Measurements from ENCODE around the gene CCR3. TPM values are rescaled to one million over a fixed set of nuclear protein-coding genes. Genes with fewer than 3 reads are reported as not detected.

CCR3 gene
- total RNA-seq, 2 donors from 2014 or later: not detected

GRCh38 chr3:46215810-46216414, 26.3 kb upstream of the CCR3 start:
- no peak for ATAC-seq
- DNase-seq: no peak
- intact Hi-C loops (cut with DNase I): no loop called here

- no peak for DNase-seq
- ATAC-seq: no peak
- intact Hi-C loops (cut with DNase I): no loop called here
Observed at GRCh38 chr3:46218196-46218709, 24.0 kb upstream of the CCR3 start.

GRCh38 chr3:46221391-46221790, 20.9 kb upstream of the CCR3 start:
- ATAC-seq (peak in 1 of 2 donors; percentile 37), DNase-seq (no peak)
- intact Hi-C loops (cut with DNase I): no loop called here

- intact Hi-C loops (cut with DNase I): no loop called here
- ATAC-seq: peak in 1 of 2 donors; percentile 25
- DNase-seq: no peak
Observed at GRCh38 chr3:46221938-46222337, 20.3 kb upstream of the CCR3 start.

- ATAC-seq: peak in 1 of 2 donors; percentile 62
Observed at GRCh38 chr3:46222435-46223161, 19.7 kb upstream of the CCR3 start.

GRCh38 chr3:46228260-46229242, 13.7 kb upstream of the CCR3 start:
- intact Hi-C loops (cut with DNase I): no loop called here
- no peak for DNase-seq
- ATAC-seq: peak in 1 of 2 donors; percentile 68

More at GRCh38 chr3:46222435-46223161, 19.7 kb upstream of the CCR3 start:
- DNase-seq: no peak
- intact Hi-C loops (cut with DNase I): no loop called here

GRCh38 chr3:46231323-46231722, 10.9 kb upstream of the CCR3 start:
- intact Hi-C loops (cut with DNase I): no loop called here
- DNase-seq (no peak), ATAC-seq (no peak)

- ATAC-seq (no peak), DNase-seq (no peak)
- intact Hi-C loops (cut with DNase I): no loop called here
Observed at GRCh38 chr3:46233194-46233593, 9.1 kb upstream of the CCR3 start.

- no peak for ATAC-seq
- intact Hi-C loops (cut with DNase I): no loop called here
- DNase-seq: no peak
Observed at GRCh38 chr3:46235425-46235824, 6.8 kb upstream of the CCR3 start.

- no peak for ATAC-seq
- DNase-seq: no peak
- intact Hi-C loops (cut with DNase I): no loop called here
Observed at GRCh38 chr3:46236294-46237054, 5.8 kb upstream of the CCR3 start.

- DNase-seq (no peak), ATAC-seq (no peak)
- intact Hi-C loops (cut with DNase I): no loop called here
Observed at GRCh38 chr3:46238386-46238785, 3.9 kb upstream of the CCR3 start.

GRCh38 chr3:46239301-46239938, 2.8 kb upstream of the CCR3 start:
- intact Hi-C loops (cut with DNase I): no loop called here
- no peak for ATAC-seq
- no peak for DNase-seq

- intact Hi-C loops (cut with DNase I): no loop called here
- ATAC-seq: no peak
- no peak for DNase-seq
Observed at GRCh38 chr3:46239952-46240351, 2.3 kb upstream of the CCR3 start.

GRCh38 chr3:46243560-46243959, 1.3 kb downstream of the CCR3 start:
- ATAC-seq (no peak), DNase-seq (no peak)
- intact Hi-C loops (cut with DNase I): no loop called here

GRCh38 chr3:46245146-46245545, 2.9 kb downstream of the CCR3 start:
- no peak for DNase-seq
- no peak for ATAC-seq
- intact Hi-C loops (cut with DNase I): no loop called here

- ATAC-seq (no peak), DNase-seq (no peak)
- intact Hi-C loops (cut with DNase I): no loop called here
Observed at GRCh38 chr3:46252980-46253379, 10.7 kb downstream of the CCR3 start.

- ATAC-seq (no peak), DNase-seq (no peak)
- intact Hi-C loops (cut with DNase I): no loop called here
Observed at GRCh38 chr3:46258525-46258924, 16.3 kb downstream of the CCR3 start.

GRCh38 chr3:46261926-46262594, 19.8 kb downstream of the CCR3 start:
- intact Hi-C loops (cut with DNase I): no loop called here
- ATAC-seq (no peak), DNase-seq (no peak)
